Panc1 (cell line): ENCODE measurements around the gene TUBG2.

Source experiments
- CTCF ChIP-seq: fragments of 450-650 bp; IDR thresholded peaks from 2 replicates; pipeline ENCODE4 v1.5.1; 2017; ENCODE audit warnings: mild to moderate bottlenecking
- POLR2AphosphoS5 ChIP-seq: IDR thresholded peaks from 2 replicates; pipeline ENCODE4 v1.6.1; 2012; ENCODE audit warnings: mild to moderate bottlenecking, low read depth, low read length, moderate library complexity

DNA sequence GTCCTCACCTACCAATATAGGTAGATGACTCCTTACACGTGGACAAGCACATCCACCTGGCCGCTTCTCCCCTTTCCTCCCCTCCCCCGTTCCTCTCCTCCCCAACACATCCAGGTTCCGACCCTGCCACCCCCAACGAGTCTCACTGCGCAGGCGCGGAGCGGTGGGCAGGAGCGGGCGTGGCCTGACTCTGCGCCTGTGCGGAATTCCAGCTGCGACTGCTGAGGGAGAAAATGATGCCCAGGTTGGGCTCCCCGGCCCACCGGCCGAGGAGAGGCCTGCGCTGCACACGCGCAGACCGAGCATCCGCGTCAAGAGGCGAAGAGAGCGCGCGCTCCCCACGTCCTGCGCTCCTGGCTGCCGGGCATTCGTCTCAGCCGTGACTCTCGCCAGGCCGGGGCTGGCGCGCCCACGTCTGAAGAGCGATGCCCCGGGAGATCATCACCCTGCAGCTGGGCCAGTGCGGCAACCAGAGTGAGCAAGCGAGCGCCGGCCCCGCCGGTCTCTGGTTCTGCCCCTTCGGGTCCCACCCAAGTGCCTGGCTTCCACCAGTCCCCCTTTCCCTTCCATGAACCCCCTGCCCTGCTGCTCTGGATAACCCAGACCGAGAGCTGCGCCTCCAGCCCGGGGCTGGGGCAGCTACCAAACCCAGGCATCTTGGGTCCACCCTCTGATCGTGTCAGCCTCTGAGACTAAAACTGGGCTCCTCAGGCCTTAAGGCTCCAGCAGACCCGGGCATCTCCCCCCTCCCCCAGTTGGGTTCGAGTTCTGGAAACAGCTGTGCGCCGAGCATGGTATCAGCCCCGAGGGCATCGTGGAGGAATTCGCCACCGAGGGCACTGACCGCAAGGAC lies at the start of gene TUBG2:
- TF ChIP-seq CTCF (no peak), POLR2AphosphoS5 (peak; percentile 70)
